Activated naive CD8-positive, alpha-beta T cell treated with anti-CD3 and anti-CD28 coated beads, Interleukin-2, amount 50 U/mL, for 24 hours (primary cell): ENCODE data around the gene CTTNBP2.

ENCODE experiments used
- ATAC-seq: fragments of 150-1000 bp; cut with Tn5 transposase; one replicate; pipeline ENCODE4 v1.10.0; 2021
- DNase-seq: peaks from one replicate; pipeline ENCODE4 v3.0.0; 2021
- H3K27ac Mint-ChIP-seq: one replicate; pipeline ENCODE4 v1.8.0; 2021; ENCODE audit warnings: mild to moderate bottlenecking, mixed read lengths
- H3K27me3 Mint-ChIP-seq: one replicate; pipeline ENCODE4 v1.8.0; 2021; ENCODE audit warnings: mixed read lengths
- H3K36me3 Mint-ChIP-seq: one replicate; pipeline ENCODE4 v1.8.0; 2021; ENCODE audit warnings: low read depth, mixed read lengths
- H3K4me1 Mint-ChIP-seq: one replicate; pipeline ENCODE4 v1.8.0; 2021; ENCODE audit warnings: mixed read lengths
- H3K4me3 Mint-ChIP-seq: one replicate; pipeline ENCODE4 v1.8.0; 2021; ENCODE audit warnings: mild to moderate bottlenecking, moderate library complexity, mixed read lengths
- H3K9me3 Mint-ChIP-seq: one replicate; pipeline ENCODE4 v1.8.0; 2021; ENCODE audit warnings: mixed read lengths

Gene CTTNBP2, protein sequence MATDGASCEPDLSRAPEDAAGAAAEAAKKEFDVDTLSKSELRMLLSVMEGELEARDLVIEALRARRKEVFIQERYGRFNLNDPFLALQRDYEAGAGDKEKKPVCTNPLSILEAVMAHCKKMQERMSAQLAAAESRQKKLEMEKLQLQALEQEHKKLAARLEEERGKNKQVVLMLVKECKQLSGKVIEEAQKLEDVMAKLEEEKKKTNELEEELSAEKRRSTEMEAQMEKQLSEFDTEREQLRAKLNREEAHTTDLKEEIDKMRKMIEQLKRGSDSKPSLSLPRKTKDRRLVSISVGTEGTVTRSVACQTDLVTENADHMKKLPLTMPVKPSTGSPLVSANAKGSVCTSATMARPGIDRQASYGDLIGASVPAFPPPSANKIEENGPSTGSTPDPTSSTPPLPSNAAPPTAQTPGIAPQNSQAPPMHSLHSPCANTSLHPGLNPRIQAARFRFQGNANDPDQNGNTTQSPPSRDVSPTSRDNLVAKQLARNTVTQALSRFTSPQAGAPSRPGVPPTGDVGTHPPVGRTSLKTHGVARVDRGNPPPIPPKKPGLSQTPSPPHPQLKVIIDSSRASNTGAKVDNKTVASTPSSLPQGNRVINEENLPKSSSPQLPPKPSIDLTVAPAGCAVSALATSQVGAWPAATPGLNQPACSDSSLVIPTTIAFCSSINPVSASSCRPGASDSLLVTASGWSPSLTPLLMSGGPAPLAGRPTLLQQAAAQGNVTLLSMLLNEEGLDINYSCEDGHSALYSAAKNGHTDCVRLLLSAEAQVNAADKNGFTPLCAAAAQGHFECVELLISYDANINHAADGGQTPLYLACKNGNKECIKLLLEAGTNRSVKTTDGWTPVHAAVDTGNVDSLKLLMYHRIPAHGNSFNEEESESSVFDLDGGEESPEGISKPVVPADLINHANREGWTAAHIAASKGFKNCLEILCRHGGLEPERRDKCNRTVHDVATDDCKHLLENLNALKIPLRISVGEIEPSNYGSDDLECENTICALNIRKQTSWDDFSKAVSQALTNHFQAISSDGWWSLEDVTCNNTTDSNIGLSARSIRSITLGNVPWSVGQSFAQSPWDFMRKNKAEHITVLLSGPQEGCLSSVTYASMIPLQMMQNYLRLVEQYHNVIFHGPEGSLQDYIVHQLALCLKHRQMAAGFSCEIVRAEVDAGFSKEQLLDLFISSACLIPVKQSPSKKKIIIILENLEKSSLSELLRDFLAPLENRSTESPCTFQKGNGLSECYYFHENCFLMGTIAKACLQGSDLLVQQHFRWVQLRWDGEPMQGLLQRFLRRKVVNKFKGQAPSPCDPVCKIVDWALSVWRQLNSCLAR (N-terminal part only)

DNA sequence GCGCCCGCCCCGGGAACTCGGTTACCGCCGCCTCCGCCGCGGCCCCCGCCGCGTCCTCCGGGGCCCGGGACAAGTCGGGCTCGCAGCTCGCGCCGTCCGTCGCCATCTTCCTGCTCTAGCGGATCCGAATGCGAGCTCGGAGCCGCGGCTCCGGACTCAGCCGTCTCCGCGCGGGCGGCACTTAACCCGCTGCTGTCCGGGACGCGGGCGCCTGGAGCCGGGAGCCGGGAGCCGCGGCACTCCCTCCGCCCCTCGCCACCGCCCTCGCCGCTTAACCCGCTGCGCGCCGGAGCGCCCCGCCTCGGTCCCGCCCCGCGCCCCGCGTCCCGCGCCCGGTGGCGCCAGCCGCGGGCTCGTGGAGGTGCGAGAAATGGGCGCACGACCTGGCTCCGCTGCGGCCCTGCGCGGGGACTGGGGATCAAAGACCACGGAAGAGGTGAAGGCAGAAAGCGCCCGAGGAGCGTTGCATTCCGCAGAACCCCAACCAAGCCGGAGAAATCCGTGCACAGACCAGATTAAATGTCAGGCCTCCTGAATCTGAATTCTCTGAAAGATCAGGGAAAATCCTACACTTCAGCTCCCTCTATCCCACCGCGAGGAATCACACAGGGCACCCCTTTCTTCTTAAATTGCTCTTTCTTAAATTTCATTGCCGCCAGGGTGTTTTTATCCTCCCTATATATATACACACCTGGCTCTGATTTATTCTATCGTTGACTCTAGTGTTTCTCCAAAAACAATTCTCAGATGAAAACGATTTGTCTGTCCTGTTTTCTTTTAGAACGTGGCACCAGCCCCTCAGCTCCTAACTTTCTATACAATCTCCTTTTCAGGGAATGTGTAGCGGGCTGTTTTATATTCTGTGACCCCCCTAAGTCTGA lies at the start of gene CTTNBP2:
Gene CTTNBP2, minus strand, starts transcription at position 132 of the 881 bp plus-strand sequence. Its CDS starts 26 bp downstream, at position 106.
- peak within 1 kb of the TSS; percentile 47 for H3K4me3 Mint-ChIP-seq
- no peaks in the 10 kb centered on the region for H3K36me3 Mint-ChIP-seq
- H3K9me3 Mint-ChIP-seq: no peaks in the 10 kb centered on the region
- H3K4me1 Mint-ChIP-seq: peaks cover 15% of the 10 kb centered on the region
- H3K27ac Mint-ChIP-seq: no peak within 1 kb of the TSS
- no peak for DNase-seq
- H3K27me3 Mint-ChIP-seq: peaks cover 53% of the 10 kb centered on the region
- ATAC-seq: peak; percentile 33

DNA sequence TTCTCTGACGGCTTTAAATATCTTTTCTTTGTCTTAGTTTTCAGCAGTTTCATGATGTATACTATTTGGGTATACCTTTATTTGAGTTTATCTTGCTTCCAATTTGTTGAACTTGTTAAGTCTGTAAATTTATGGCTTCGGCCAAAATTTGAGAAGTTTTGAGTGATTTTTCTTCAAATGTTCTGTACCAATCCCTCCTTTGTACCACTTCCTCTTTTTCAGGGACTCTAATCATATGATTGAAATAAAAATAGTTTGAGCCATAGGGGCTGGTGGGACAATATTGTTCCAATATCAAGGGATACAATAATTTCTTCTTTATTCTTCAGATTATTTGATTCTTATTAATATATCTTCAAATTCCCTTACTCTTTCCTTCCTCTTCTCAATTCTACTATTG lies 43.1 kb upstream of the CTTNBP2 start:
- ATAC-seq: no peak
- Mint-ChIP-seq H3K9me3 (peaks cover 10% of the 10 kb centered on the region), H3K4me3 (no peak overlapping the region), H3K36me3 (no peaks in the 10 kb centered on the region), H3K27me3 (no peaks in the 10 kb centered on the region), H3K4me1 (no peaks in the 10 kb centered on the region), H3K27ac (no peak overlapping the region)
- no peak for DNase-seq

DNA sequence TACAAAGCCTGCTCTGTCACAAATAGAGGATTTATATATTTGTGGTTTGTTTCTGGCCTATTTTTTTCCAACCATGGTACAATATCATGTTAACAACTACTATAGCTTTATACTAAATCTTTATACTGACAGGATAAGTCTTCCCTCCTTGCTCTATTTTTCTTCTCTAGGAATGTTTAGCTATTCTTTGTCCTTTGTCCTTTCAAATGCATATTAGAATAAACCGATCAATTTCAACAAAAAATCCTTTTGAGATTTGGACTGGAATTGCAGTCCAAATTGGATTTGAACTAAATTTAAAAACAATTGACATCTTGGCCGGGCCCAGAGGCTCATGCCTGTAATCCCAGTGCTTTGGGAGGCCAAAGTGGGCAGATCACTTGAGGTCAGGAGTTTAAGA lies 39.2 kb upstream of the CTTNBP2 start:
- Mint-ChIP-seq H3K9me3 (peaks cover 10% of the 10 kb centered on the region), H3K27me3 (no peaks in the 10 kb centered on the region), H3K27ac (no peak overlapping the region), H3K36me3 (no peaks in the 10 kb centered on the region), H3K4me1 (no peaks in the 10 kb centered on the region), H3K4me3 (no peak overlapping the region)
- ATAC-seq: no peak
- no peak for DNase-seq

DNA sequence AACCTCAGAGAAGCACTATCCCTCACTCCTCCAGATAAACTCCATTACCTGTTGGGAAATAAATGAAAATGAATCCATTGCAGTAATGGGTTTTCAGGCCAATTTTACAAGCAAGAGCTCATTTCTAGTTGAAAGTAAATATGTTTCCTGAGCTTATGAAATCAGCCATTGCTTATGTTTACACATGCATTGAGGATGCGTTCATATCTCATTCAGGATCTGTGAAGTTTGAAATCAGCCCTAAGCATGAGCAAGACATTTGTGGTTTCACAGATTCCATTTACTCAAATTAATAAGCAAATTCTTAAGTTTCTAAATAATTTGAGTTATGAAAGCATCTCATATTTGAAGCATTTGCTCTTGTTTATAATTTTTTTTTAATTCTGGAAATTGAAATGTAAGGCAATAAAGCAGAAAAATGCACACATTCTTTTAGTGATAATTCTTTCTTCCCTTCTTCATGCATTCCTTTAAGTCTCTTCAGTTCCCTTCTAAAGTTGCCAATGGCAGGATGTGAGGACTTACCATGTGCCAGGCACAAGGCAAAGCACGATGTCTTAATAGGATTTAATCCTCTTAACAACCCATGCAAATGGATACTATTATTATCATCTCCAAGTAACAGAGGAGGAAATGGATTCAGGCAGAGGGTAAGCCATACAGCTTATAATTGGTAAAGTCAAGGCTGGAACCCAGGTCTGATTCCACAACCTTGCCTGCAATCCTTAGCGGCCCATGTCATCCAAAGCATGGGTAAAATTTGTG lies 35.0 kb upstream of the CTTNBP2 start:
- H3K27me3 Mint-ChIP-seq: no peaks in the 10 kb centered on the region
- H3K4me1 Mint-ChIP-seq: no peaks in the 10 kb centered on the region

DNA sequence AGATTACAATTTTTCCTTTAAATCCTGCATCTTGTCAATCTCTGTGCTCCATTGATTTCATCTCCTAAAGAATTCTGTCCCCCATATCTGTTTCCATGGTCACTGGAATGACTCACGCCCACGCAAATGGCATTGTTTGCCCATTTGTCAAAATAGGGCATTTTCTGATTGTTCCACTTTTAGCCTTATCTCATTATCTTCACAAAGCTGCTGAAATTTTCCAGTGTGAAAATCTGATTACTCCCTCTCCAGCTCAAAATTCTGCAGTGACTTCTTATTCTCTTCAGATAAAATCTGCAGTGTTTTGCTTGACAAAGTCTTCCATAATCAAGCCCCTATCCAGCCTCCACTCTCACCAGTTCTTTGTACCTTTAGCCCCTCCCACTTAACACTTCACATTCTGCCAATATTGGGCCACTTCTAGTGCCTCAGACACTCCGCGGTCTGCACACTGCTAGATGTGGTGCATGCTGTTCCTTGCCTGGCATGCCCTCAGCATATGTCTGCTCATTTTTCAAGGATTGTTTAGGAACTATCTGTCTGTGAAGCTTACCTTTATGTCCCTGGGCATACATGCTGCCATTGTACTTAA lies 33.9 kb upstream of the CTTNBP2 start:
- Mint-ChIP-seq H3K27ac (no peak overlapping the region), H3K9me3 (no peaks in the 10 kb centered on the region), H3K27me3 (no peaks in the 10 kb centered on the region), H3K4me3 (no peak overlapping the region), H3K4me1 (no peaks in the 10 kb centered on the region), H3K36me3 (no peaks in the 10 kb centered on the region)
- ATAC-seq (no peak), DNase-seq (no peak)

More for the DNA sequence above, 35.0 kb upstream of the CTTNBP2 start:
- no peak for DNase-seq
- H3K4me3 Mint-ChIP-seq: no peak overlapping the region
- no peak for ATAC-seq
- no peak overlapping the region for H3K27ac Mint-ChIP-seq
- H3K36me3 Mint-ChIP-seq: no peaks in the 10 kb centered on the region
- H3K9me3 Mint-ChIP-seq: no peaks in the 10 kb centered on the region

DNA sequence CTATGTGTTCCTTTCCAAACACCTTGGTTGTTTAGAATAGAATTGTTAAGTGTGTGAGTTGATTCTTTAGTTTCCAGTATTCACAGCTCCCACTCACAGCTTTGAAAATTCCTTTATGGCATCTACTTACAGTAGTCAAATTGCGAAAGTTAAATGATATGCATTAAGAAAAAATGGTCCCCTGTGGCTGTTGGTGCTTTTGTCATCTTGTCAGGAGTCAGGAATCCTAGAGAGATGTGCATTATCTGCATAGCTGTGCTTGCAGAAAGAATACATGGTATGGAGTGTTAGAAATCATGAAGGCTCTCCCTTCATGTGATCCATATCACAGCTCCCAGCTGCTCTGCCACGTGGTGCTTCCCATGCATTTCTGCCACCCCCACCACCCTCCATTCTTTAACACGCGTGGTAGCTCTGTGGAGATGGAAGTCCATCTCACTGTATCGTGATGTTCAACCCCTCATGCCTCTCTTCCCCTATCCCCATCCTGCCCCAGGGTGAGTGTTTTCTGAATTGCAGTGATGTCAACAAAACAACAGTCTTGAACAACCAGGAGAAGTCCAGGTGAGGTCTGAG lies 29.2 kb upstream of the CTTNBP2 start:
- Mint-ChIP-seq H3K4me1 (no peaks in the 10 kb centered on the region), H3K27me3 (no peaks in the 10 kb centered on the region), H3K27ac (no peak overlapping the region), H3K4me3 (no peak overlapping the region), H3K36me3 (no peaks in the 10 kb centered on the region), H3K9me3 (no peaks in the 10 kb centered on the region)
- ATAC-seq (no peak), DNase-seq (no peak)

DNA sequence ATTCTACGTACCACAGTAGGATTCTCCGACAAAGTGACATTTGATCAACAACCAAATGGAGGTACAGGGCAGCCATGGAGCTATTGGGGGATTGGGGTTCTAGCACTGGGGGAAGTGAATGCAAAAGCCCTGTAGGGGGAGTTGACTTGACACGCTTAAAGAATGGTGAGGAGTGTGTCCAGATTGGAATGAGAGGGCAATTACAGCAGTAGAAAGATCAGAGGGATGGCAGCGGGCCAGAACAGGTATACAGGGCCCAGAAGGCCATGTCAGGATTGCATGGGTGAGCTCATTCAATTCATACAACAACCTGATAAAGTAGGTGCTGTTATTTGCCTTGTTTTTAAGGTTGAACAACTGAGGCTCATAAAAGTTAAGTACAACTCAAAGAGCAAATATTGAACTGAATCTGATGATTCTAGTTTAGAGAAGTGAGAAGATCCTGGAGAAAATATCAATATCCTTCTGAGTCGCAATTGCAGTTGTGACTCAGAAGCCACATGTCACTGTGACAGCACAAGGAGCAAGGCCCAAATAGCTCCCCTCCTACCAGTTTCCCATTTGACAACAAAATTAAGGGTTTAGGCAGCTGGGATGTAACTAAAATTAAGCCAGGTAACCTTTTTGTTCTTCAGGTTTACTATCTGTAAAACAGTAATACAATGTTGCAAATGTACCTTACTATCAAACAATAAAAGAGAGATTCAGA lies 28.0 kb upstream of the CTTNBP2 start:
- no peaks in the 10 kb centered on the region for H3K36me3 Mint-ChIP-seq
- no peak overlapping the region for H3K27ac Mint-ChIP-seq
- H3K9me3 Mint-ChIP-seq: no peaks in the 10 kb centered on the region
- no peaks in the 10 kb centered on the region for H3K27me3 Mint-ChIP-seq
- no peak for ATAC-seq
- H3K4me3 Mint-ChIP-seq: no peak overlapping the region
- H3K4me1 Mint-ChIP-seq: no peaks in the 10 kb centered on the region
- DNase-seq: no peak

DNA sequence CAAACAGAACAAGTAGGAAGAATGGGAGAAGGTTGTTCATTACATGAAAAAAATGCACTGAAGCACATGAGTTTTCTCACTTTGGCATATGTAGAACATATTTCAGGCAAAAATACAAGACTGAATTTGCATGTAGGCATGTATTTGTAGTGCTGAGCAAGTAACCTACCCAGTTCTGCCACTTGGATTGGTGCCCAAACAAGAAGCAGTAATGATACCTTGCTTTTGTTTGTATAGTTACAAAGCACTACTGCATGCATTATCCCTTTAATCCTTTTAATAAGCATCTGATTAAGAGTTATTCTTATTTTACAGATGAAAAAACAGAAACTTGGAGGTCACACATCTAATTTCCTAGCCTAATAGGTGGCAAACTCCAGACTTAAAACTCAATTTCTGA lies 23.1 kb upstream of the CTTNBP2 start:
- Mint-ChIP-seq H3K9me3 (no peaks in the 10 kb centered on the region), H3K4me3 (no peak overlapping the region), H3K27me3 (no peaks in the 10 kb centered on the region), H3K4me1 (no peaks in the 10 kb centered on the region), H3K27ac (no peak overlapping the region), H3K36me3 (no peaks in the 10 kb centered on the region)
- ATAC-seq: no peak
- no peak for DNase-seq

DNA sequence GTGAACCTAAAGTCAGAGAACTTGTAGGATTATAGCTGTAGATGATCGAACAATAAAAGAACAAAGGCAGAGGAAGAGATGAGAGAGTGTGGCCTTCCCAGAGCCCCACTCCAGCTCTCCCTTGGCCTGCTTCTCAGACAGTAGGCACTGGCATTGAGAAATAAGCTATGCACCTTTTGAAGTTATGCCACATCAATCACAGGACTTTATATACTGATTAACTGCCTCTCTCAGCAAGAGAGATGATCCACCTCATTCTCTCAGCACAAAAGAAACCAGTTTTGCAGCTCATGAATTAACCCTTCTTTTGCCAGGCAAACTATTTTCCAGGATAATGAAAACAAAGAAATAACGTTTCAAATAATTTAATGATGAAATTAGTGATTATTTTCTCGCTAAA lies 22.0 kb upstream of the CTTNBP2 start:
- no peaks in the 10 kb centered on the region for H3K36me3 Mint-ChIP-seq
- H3K27me3 Mint-ChIP-seq: no peaks in the 10 kb centered on the region
- H3K27ac Mint-ChIP-seq: no peak overlapping the region
- H3K9me3 Mint-ChIP-seq: no peaks in the 10 kb centered on the region
- DNase-seq (no peak), ATAC-seq (no peak)
- no peak overlapping the region for H3K4me3 Mint-ChIP-seq
- H3K4me1 Mint-ChIP-seq: no peaks in the 10 kb centered on the region

DNA sequence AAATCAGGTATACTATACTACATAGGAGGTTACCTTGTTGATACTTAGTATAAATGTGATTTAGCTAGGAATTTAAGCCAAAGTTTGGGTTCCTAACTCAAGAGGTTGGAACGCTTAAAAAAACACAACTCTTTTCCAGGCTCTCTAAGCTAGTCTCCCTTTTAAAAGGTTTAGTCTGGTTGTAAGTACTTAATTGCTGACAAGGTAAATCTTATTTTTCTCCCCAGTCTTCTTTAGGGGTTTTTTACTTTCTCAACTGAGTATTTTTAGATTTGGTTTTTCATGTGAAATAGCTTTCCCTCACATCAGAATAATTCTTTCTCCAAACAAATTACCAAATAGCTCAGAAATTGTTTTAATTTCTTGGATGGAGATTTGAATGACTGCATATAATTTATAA lies 20.8 kb upstream of the CTTNBP2 start:
- Mint-ChIP-seq H3K4me3 (no peak overlapping the region), H3K36me3 (no peaks in the 10 kb centered on the region), H3K4me1 (no peaks in the 10 kb centered on the region), H3K9me3 (no peaks in the 10 kb centered on the region), H3K27ac (no peak overlapping the region), H3K27me3 (no peaks in the 10 kb centered on the region)
- ATAC-seq: no peak
- DNase-seq: no peak

DNA sequence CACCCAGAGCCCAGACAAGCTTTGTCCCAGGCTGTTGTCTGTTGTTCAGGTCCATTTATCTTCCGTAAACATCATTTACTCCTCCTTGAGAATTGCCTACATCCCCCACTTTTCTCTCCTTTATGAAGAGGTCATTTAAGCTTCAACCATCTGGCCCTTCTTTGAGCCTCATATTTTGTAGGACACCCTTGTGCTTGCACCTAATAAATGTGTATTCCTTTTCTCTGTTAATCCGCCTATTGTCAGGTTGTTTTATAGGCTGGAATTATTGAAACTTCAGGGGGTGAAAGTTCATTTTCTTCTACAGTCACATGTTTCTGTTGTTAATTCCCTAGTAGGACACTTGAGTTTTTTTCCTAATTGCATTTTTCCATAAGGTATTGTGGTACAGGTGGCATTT lies 19.6 kb upstream of the CTTNBP2 start:
- DNase-seq (no peak), ATAC-seq (no peak)
- H3K9me3 Mint-ChIP-seq: no peaks in the 10 kb centered on the region
- H3K36me3 Mint-ChIP-seq: no peaks in the 10 kb centered on the region
- H3K27ac Mint-ChIP-seq: no peak overlapping the region
- H3K27me3 Mint-ChIP-seq: no peaks in the 10 kb centered on the region
- no peaks in the 10 kb centered on the region for H3K4me1 Mint-ChIP-seq
- no peak overlapping the region for H3K4me3 Mint-ChIP-seq

DNA sequence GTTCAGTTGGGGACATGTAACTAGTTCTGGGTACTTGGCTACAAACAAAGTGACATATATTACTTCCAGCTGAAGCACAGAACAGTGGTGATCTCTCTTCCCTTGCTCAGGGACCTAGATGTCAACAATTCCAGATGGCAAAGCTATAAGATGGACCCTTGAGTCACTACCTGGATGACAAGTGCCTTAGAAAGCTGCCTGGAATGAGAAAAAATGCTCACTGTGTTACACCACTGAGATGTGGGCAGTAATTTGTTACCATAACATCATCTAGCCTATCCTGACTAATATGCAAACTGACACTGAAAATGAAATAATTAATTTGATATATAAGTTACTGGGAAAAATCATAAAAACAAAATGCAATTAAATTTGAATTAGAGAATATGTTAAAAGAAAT lies 16.4 kb upstream of the CTTNBP2 start:
- ATAC-seq (no peak), DNase-seq (no peak)
- Mint-ChIP-seq H3K36me3 (no peaks in the 10 kb centered on the region), H3K4me3 (no peak overlapping the region), H3K9me3 (no peaks in the 10 kb centered on the region), H3K27me3 (no peaks in the 10 kb centered on the region), H3K4me1 (no peaks in the 10 kb centered on the region), H3K27ac (no peak overlapping the region)
